OCI-LY1 (cell line): ENCODE data around the gene NFKBIB.

Source experiments
- EZH2 ChIP-seq: fragments of 200-600 bp; sonication (generic), shearing (Covaris generic); IDR thresholded peaks from 2 replicates; pipeline ENCODE4 v1.8.0; 2017; ENCODE audit warnings: borderline replicate concordance, mixed run types, mild to moderate bottlenecking, antibody characterized with exemption, low read length, moderate library complexity, mixed read lengths
- TF ChIP-seq, protein P1 (sequence below): fragments of 200-600 bp; sonication (generic), shearing (Covaris generic); IDR thresholded peaks from 2 replicates; pipeline ENCODE4 v1.5.1; 2017; ENCODE audit warnings: mild to moderate bottlenecking, antibody characterized with exemption, low read length, moderate library complexity, mixed read lengths

DNA sequence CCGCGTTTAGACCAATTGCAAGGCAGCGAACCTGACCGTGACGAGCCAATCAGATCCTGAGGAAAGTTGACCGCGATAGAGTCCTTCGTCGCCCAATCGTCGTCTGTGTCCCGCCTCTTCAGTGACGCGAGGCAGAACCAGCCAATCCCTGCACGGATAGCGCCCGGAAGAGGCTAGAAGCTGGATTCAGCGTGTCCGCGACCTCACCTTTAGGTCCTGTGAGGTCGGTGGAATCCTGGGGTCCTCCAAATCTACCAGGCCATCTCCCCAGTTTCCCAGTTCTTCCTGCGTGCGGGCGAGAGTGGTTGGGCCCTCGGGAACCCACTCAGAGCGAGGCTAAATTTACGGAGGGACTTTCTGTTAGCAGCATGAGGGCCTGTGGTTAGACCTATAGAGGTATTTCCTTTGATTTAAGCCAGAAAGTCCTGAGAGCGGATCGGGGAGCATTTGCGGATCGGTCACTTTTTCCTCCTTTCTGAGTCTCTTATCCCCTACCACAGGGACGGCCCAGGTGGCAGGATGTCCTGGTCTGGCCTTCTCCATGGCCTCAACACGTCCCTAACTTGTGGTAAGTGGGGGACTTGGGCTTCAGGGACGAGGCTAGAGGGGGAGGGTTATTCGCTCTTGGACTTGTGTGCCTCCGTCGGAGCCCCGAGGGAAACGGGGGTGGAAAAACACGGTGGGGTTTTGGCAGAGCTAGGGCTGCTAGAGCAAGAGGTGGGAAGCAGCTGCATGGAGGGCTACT lies 31.2 kb downstream of the NFKBIB start, which contains the start of gene MRPS12:
- TF ChIP-seq, protein P1, sequence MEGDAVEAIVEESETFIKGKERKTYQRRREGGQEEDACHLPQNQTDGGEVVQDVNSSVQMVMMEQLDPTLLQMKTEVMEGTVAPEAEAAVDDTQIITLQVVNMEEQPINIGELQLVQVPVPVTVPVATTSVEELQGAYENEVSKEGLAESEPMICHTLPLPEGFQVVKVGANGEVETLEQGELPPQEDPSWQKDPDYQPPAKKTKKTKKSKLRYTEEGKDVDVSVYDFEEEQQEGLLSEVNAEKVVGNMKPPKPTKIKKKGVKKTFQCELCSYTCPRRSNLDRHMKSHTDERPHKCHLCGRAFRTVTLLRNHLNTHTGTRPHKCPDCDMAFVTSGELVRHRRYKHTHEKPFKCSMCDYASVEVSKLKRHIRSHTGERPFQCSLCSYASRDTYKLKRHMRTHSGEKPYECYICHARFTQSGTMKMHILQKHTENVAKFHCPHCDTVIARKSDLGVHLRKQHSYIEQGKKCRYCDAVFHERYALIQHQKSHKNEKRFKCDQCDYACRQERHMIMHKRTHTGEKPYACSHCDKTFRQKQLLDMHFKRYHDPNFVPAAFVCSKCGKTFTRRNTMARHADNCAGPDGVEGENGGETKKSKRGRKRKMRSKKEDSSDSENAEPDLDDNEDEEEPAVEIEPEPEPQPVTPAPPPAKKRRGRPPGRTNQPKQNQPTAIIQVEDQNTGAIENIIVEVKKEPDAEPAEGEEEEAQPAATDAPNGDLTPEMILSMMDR = no peak
- TF ChIP-seq EZH2 = no peak
